ENCODE measurements around the gene SLC25A27.

GRCh38 chr6:46610862-46611553 lies 41.8 kb upstream of the SLC25A27 start:
- TF ChIP-seq CTCF (conservative IDR thresholded peaks at IDR 0.05; ENCODE audit: low read depth, low read length) (no peak), EZH2 (IDR thresholded peaks at IDR 0.05; ENCODE audit: borderline replicate concordance, low read depth, low read length, poor library complexity, severe bottlenecking) (no peak)

Measured in A673 (cell line).